ENCODE results near the gene MEI1.

MEI1 gene

DNA sequence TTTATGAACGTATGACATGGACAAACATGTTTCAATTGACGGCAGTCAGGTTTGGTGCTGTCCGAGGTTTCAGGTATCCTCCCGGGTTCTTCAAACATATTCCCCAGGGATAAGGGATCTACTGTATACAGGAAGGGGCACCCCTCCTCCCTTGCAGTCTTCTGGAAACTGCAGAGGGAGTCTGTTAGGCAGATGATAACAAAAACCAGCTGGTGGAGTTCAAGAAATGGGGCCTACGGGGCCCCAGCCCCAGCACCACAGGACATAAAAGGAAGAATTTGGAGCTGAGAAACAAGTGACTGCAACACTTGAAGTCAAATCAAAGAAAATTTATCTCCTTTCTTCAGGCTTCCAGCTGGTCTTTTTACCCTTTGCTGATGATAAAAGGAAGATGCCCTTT lies 42.7 kb upstream of the MEI1 start:
- no peaks in the 10 kb centered on the region for H3K4me1 ChIP-seq (ENCODE audit: control insufficient read depth in 2 of 2, insufficient read depth in 1 of 2, low read depth in 1 of 2, low read length in 2 of 2)
- H4K8ac ChIP-seq (ENCODE audit: low read depth, low read length): no peak overlapping the region
- H2BK5ac ChIP-seq (ENCODE audit: low read length): no peak overlapping the region
- DNase-seq (ENCODE audit: low spot score): no peak
- H2AFZ ChIP-seq (ENCODE audit: low read length): no peak overlapping the region
- H3K36me3 ChIP-seq (replicated peaks in 1 of 2; ENCODE audit: control insufficient read depth in 2 of 2, insufficient read depth in 2 of 2, low read length in 2 of 2): peaks cover 71 to 100% of the 10 kb centered on the region in 2 donors
- H3K9me3 ChIP-seq (replicated peaks in 1 of 2; ENCODE audit: control insufficient read depth in 2 of 2, insufficient read depth in 1 of 2, low read depth in 1 of 2, low read length in 2 of 2): no peaks in the 10 kb centered on the region
- no peaks in the 10 kb centered on the region for H3K27me3 ChIP-seq (ENCODE audit: control insufficient read depth in 3 of 3, insufficient read depth in 3 of 3, low read depth in 1 of 3, low read length in 3 of 3)
- no peak overlapping the region for H2BK120ac ChIP-seq (ENCODE audit: low read depth, low read length)
- H3K79me1 ChIP-seq (ENCODE audit: low read depth, low read length): peaks cover 4% of the 10 kb centered on the region
- H4K91ac ChIP-seq (ENCODE audit: low read depth, low read length, poor library complexity): no peak overlapping the region
- H3K4me3 ChIP-seq (ENCODE audit: low read length in 2 of 2): no peak overlapping the region
- H2BK15ac ChIP-seq (ENCODE audit: low read length): no peak overlapping the region
- H3K4me2 ChIP-seq (ENCODE audit: insufficient read depth, low read length, poor library complexity, severe bottlenecking): no peak overlapping the region
- no peak overlapping the region for H3K23ac ChIP-seq (ENCODE audit: low read depth, low read length, poor library complexity)
- H3K27ac ChIP-seq (replicated peaks; ENCODE audit: low read length): no peak overlapping the region
- no peak overlapping the region for H3K18ac ChIP-seq (ENCODE audit: low read length)
- H2BK12ac ChIP-seq (ENCODE audit: low read length): no peak overlapping the region
- H2AK5ac ChIP-seq (ENCODE audit: low read depth, low read length): no peak overlapping the region
- no peak overlapping the region for H3K4ac ChIP-seq (ENCODE audit: low read length)
- H3K9ac ChIP-seq (ENCODE audit: low read depth, low read length, poor library complexity): no peak overlapping the region
- no peak overlapping the region for H3K14ac ChIP-seq (ENCODE audit: low read length)
- WGBS, 2 donors (ENCODE audit: extremely low coverage in 2 of 2, insufficient read length in 2 of 2, insufficient replicate concordance in 1 of 2): no CpG with 5 or more reads among the region's 5 CpGs

GRCh38 chr22:41657709-41658108 lies 41.6 kb upstream of the MEI1 start:
- Histone ChIP-seq H2BK15ac (ENCODE audit: low read length) (no peak overlapping the region), H3K27ac (replicated peaks; ENCODE audit: low read length) (no peak overlapping the region), H2AFZ (ENCODE audit: low read length) (no peak overlapping the region), H2BK12ac (ENCODE audit: low read length) (no peak overlapping the region), H3K18ac (ENCODE audit: low read length) (no peak overlapping the region), H3K4ac (ENCODE audit: low read length) (no peak overlapping the region), H3K36me3 (replicated peaks in 1 of 2; ENCODE audit: control insufficient read depth in 2 of 2, insufficient read depth in 2 of 2, low read length in 2 of 2) (peaks cover 70 to 100% of the 10 kb centered on the region in 2 donors), H2BK5ac (ENCODE audit: low read length) (no peak overlapping the region), H3K27me3 (ENCODE audit: control insufficient read depth in 3 of 3, insufficient read depth in 3 of 3, low read depth in 1 of 3, low read length in 3 of 3) (no peaks in the 10 kb centered on the region), H3K4me1 (ENCODE audit: control insufficient read depth in 2 of 2, insufficient read depth in 1 of 2, low read depth in 1 of 2, low read length in 2 of 2) (no peaks in the 10 kb centered on the region), H3K4me2 (ENCODE audit: insufficient read depth, low read length, poor library complexity, severe bottlenecking) (no peak overlapping the region), H2AK5ac (ENCODE audit: low read depth, low read length) (no peak overlapping the region), H3K9ac (ENCODE audit: low read depth, low read length, poor library complexity) (no peak overlapping the region), H3K9me3 (replicated peaks in 1 of 2; ENCODE audit: control insufficient read depth in 2 of 2, insufficient read depth in 1 of 2, low read depth in 1 of 2, low read length in 2 of 2) (no peaks in the 10 kb centered on the region), H3K4me3 (ENCODE audit: low read length in 2 of 2) (no peak overlapping the region), H4K91ac (ENCODE audit: low read depth, low read length, poor library complexity) (no peak overlapping the region), H3K14ac (ENCODE audit: low read length) (no peak overlapping the region), H3K79me1 (ENCODE audit: low read depth, low read length) (peaks cover 4% of the 10 kb centered on the region), H4K8ac (ENCODE audit: low read depth, low read length) (no peak overlapping the region), H3K23ac (ENCODE audit: low read depth, low read length, poor library complexity) (no peak overlapping the region), H2BK120ac (ENCODE audit: low read depth, low read length) (no peak overlapping the region)
- no CpG with 5 or more reads among the region's 6 CpGs for WGBS, 2 donors (ENCODE audit: extremely low coverage in 2 of 2, insufficient read length in 2 of 2, insufficient replicate concordance in 1 of 2)
- no peak for DNase-seq (ENCODE audit: low spot score)

DNA sequence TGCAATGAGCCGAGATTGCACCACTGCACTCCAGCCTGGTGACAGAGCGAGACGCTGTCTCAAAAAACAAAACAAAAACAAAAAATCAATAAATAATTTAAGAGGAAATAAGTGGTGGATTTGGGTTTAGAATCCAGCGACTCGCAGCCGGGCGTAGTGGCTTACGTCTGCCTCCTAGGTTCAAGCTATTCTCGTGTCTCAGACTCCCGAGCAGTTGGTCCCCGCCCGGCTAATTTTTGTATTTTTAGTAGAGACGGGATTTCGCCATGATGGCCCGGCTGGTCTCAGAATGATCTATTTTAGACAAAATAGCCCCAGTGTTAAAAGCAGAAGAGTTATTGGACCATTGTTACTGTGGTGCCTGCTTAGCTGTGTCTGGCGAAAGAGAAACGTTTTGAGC lies 40.4 kb upstream of the MEI1 start:
- H2BK12ac ChIP-seq (ENCODE audit: low read length): no peak overlapping the region
- no peak overlapping the region for H3K4me2 ChIP-seq (ENCODE audit: insufficient read depth, low read length, poor library complexity, severe bottlenecking)
- peaks cover 4% of the 10 kb centered on the region for H3K79me1 ChIP-seq (ENCODE audit: low read depth, low read length)
- no peak overlapping the region for H2AK5ac ChIP-seq (ENCODE audit: low read depth, low read length)
- H4K8ac ChIP-seq (ENCODE audit: low read depth, low read length): no peak overlapping the region
- no peaks in the 10 kb centered on the region for H3K9me3 ChIP-seq (replicated peaks in 1 of 2; ENCODE audit: control insufficient read depth in 2 of 2, insufficient read depth in 1 of 2, low read depth in 1 of 2, low read length in 2 of 2)
- no peak overlapping the region for H4K91ac ChIP-seq (ENCODE audit: low read depth, low read length, poor library complexity)
- H2BK120ac ChIP-seq (ENCODE audit: low read depth, low read length): no peak overlapping the region
- H2AFZ ChIP-seq (ENCODE audit: low read length): no peak overlapping the region
- H3K4me3 ChIP-seq (ENCODE audit: low read length in 2 of 2): no peak overlapping the region
- H3K14ac ChIP-seq (ENCODE audit: low read length): no peak overlapping the region
- DNase-seq (ENCODE audit: low spot score): no peak
- no peak overlapping the region for H2BK15ac ChIP-seq (ENCODE audit: low read length)
- no peak overlapping the region for H3K9ac ChIP-seq (ENCODE audit: low read depth, low read length, poor library complexity)
- no peak overlapping the region for H3K23ac ChIP-seq (ENCODE audit: low read depth, low read length, poor library complexity)
- H3K36me3 ChIP-seq (replicated peaks in 1 of 2; ENCODE audit: control insufficient read depth in 2 of 2, insufficient read depth in 2 of 2, low read length in 2 of 2): peaks cover 68 to 100% of the 10 kb centered on the region in 2 donors
- H3K27me3 ChIP-seq (ENCODE audit: control insufficient read depth in 3 of 3, insufficient read depth in 3 of 3, low read depth in 1 of 3, low read length in 3 of 3): no peaks in the 10 kb centered on the region
- H3K4me1 ChIP-seq (ENCODE audit: control insufficient read depth in 2 of 2, insufficient read depth in 1 of 2, low read depth in 1 of 2, low read length in 2 of 2): no peaks in the 10 kb centered on the region
- H3K27ac ChIP-seq (replicated peaks; ENCODE audit: low read length): no peak overlapping the region
- no CpG with 5 or more reads among the region's 17 CpGs for WGBS, 2 donors (ENCODE audit: extremely low coverage in 2 of 2, insufficient read length in 2 of 2, insufficient replicate concordance in 1 of 2)
- no peak overlapping the region for H3K18ac ChIP-seq (ENCODE audit: low read length)
- no peak overlapping the region for H2BK5ac ChIP-seq (ENCODE audit: low read length)
- H3K4ac ChIP-seq (ENCODE audit: low read length): no peak overlapping the region

DNA sequence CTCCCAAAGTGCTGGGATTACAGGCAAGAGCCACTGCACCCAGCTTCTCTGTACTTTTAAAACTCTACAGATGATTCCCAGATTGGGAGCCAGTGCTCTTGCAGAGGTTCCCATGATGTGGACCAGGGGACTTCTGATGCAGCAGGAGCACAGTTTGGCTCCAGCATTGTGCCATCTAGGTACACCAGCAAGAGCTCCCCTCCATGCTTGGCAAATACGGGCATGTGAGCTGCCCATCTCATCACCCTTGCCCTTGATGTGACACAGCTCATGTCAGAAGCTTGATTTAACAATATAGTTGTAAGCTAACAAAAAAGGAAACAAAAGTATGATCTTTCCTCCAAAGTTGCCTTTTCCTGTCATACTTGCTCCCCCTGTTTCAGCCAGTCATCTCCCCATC lies 39.4 kb upstream of the MEI1 start:
- no peak overlapping the region for H3K4ac ChIP-seq (ENCODE audit: low read length)
- H3K4me2 ChIP-seq (ENCODE audit: insufficient read depth, low read length, poor library complexity, severe bottlenecking): no peak overlapping the region
- no peak overlapping the region for H4K8ac ChIP-seq (ENCODE audit: low read depth, low read length)
- H2AFZ ChIP-seq (ENCODE audit: low read length): no peak overlapping the region
- no peaks in the 10 kb centered on the region for H3K4me1 ChIP-seq (ENCODE audit: control insufficient read depth in 2 of 2, insufficient read depth in 1 of 2, low read depth in 1 of 2, low read length in 2 of 2)
- no CpG with 5 or more reads among the region's 1 CpG for WGBS, 2 donors (ENCODE audit: extremely low coverage in 2 of 2, insufficient read length in 2 of 2, insufficient replicate concordance in 1 of 2)
- no peak overlapping the region for H3K4me3 ChIP-seq (ENCODE audit: low read length in 2 of 2)
- H3K9me3 ChIP-seq (replicated peaks in 1 of 2; ENCODE audit: control insufficient read depth in 2 of 2, insufficient read depth in 1 of 2, low read depth in 1 of 2, low read length in 2 of 2): no peaks in the 10 kb centered on the region
- H3K36me3 ChIP-seq (replicated peaks in 1 of 2; ENCODE audit: control insufficient read depth in 2 of 2, insufficient read depth in 2 of 2, low read length in 2 of 2): peaks cover 61 to 100% of the 10 kb centered on the region in 2 donors
- H3K27me3 ChIP-seq (ENCODE audit: control insufficient read depth in 3 of 3, insufficient read depth in 3 of 3, low read depth in 1 of 3, low read length in 3 of 3): no peaks in the 10 kb centered on the region
- no peak overlapping the region for H3K9ac ChIP-seq (ENCODE audit: low read depth, low read length, poor library complexity)
- H2BK120ac ChIP-seq (ENCODE audit: low read depth, low read length): no peak overlapping the region
- H2AK5ac ChIP-seq (ENCODE audit: low read depth, low read length): no peak overlapping the region
- peaks cover 4% of the 10 kb centered on the region for H3K79me1 ChIP-seq (ENCODE audit: low read depth, low read length)
- DNase-seq (ENCODE audit: low spot score): no peak
- H3K14ac ChIP-seq (ENCODE audit: low read length): no peak overlapping the region
- no peak overlapping the region for H2BK12ac ChIP-seq (ENCODE audit: low read length)
- no peak overlapping the region for H3K27ac ChIP-seq (replicated peaks; ENCODE audit: low read length)
- no peak overlapping the region for H2BK15ac ChIP-seq (ENCODE audit: low read length)
- H2BK5ac ChIP-seq (ENCODE audit: low read length): no peak overlapping the region
- H3K23ac ChIP-seq (ENCODE audit: low read depth, low read length, poor library complexity): no peak overlapping the region
- H3K18ac ChIP-seq (ENCODE audit: low read length): no peak overlapping the region
- no peak overlapping the region for H4K91ac ChIP-seq (ENCODE audit: low read depth, low read length, poor library complexity)

Data from neuronal stem cell (in vitro differentiated cells).